SH-SY5Y (cell line): ENCODE data around the gene DIO1.

Source experiments
- GATA2 ChIP-seq: IDR thresholded peaks from 2 replicates; pipeline ENCODE4 v1.6.1; 2011; ENCODE audit warnings: mild to moderate bottlenecking, low read depth, low read length
- GATA3 ChIP-seq: IDR thresholded peaks from 2 replicates; pipeline ENCODE4 v1.6.1; 2011; ENCODE audit warnings: low read depth, mild to moderate bottlenecking, low read length, moderate library complexity

DNA sequence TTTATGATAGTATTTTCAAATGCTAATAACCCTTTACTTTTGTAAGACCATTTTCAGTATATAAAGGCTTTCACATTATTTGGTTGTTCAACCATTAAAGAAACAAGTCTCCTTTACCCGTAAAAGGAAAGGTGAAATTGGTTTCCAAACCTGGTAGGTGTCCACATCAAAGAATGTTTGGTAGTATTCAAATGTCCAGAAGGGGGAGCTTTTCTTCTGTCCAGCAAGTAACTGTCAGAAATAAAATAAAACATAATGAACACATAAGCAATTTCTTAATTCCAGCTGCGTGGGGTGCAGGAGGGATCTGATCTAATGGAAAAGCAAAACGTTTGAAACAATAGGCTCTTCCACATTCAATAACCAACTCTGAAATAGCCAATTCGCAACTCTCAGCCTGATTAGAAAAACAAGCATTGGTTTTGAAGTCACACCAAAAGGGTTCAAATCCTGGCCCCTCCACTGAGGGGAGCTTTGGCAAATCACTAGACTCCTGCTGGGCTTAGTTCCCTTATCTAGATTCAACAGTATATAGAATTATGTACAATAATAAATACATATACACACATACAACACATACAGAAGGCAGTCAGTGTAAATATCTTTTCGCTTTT is 15.4 kb upstream of the DIO1 start:
- no peak for TF ChIP-seq GATA3
- no peak for TF ChIP-seq GATA2
